Measurements from ENCODE around the gene RAI14.
A peak's percentile ranks its signal among the peaks of the same experiment; 100 is the strongest.

RAI14 gene

DNA sequence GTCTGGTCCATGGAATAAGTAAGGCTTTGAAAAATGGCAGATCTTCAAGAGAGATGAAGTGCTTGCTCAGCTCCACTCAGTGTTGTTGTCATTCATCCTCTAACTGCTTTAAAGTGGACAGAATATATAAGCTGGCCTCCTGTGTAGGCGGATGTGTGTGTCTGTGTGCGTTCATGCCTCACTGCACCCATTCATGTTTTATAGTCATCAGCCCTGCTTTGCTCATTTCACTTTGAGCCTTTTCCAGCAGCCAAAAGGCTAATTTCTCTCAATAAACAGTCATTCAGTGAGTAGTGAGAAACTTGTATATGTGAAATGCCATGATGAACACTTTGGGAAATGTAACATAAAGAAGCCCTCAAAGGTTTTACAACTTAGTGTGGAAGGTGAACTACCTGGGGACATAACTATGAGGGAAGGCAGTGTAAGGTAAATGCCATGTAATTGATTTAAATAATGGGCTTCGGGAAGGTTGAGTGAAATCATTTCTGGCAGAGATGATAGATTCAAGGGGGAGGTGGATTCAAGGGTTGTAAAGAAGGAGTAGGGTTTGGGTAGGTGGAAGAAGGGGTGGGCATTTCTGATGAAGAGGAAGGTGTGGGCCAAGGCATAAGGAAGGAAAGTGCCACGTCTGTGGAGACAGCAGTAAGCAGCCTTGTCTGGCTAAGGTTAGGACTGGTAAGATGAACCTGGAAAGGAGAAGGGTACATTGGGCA, 198.5 kb downstream of the RAI14 start:
- DNase-seq (ENCODE audit: low read depth), result no peak

DNA sequence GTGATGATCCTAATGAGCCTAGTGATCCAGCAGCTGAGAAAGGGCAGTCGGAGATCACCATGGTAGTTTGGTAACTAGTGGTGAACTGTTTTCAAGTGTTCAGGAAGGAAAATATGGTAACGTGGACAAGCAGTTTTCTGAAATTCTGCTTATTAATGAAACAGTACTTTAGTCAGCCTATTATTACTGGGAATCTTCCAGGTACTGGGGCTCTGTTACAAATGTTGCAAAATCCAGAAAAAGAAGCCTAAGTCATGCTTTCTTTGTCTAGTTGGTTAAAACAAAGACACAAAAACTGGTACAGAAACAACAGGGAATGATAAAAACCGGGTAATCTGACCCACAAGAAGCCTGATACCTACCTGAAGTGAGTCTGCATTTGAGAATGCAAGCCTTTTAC, 201.0 kb downstream of the RAI14 start:
- no peak for DNase-seq (ENCODE audit: low read depth)

DNA sequence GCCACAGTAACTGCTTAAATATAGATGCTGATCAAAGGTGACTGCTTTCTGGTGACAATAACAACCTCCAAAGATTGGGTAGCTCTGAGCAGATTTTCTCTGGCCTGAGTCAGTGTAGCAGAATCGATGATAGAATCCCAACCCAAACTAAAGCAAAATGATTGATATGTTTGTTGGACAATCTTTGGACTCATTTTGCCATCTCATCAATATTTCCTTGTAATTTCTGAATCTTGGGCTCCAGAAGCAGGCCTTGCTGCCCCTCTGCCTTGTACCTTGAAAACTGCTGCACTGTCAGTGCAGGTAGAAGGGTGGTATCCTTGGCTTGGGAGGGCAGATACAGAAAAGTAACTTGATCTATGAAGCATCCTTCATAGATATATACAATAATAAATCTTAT, 201.8 kb downstream of the RAI14 start:
- DNase-seq (ENCODE audit: low read depth), result no peak

GRCh38 chr5:34858790-34859189, 202.7 kb downstream of the RAI14 start:
- DNase-seq (ENCODE audit: low read depth), result peak; percentile 50

- no peak for DNase-seq (ENCODE audit: low read depth)
Observed at GRCh38 chr5:34859253-34859652, 203.1 kb downstream of the RAI14 start.

DNA sequence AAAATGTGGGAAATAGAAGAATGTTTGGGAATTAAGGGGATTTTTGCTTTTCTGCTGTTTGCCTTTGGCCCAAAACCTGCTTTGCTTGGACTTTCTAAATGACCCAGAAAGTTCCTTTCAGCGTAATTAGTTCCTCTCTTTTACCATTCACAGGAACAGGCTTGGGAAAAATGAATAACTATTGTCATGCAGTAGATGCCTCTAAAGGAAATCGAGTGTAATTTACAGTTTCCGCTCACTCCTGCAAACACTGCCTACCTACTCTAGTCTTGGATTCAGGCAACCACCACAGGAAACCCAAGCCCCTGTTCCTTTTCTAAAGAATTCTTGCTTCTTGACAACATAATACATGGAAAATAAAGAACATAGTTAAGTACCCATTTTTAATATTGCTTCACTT, 207.8 kb downstream of the RAI14 start:
- no peak for DNase-seq (ENCODE audit: low read depth)

DNA sequence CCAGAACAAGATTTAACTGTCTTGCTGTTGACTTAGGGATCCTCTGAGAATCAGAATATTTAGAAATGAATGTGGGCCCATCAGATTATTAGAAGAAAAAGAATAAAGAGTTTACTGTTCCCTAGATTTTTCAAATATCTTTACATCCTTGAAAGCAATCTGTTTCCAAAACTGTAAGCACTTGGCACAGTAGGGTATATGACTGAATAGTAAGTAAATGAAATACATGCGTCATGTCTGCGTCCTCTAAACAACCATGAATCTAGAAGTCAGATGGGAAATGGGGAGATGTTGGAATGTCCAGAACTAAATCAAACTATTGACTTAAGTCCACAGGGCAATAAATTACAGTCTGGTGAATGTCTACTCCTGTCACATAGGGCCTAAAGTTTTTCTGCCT, 209.0 kb downstream of the RAI14 start:
- no peak for DNase-seq (ENCODE audit: low read depth)

DNA sequence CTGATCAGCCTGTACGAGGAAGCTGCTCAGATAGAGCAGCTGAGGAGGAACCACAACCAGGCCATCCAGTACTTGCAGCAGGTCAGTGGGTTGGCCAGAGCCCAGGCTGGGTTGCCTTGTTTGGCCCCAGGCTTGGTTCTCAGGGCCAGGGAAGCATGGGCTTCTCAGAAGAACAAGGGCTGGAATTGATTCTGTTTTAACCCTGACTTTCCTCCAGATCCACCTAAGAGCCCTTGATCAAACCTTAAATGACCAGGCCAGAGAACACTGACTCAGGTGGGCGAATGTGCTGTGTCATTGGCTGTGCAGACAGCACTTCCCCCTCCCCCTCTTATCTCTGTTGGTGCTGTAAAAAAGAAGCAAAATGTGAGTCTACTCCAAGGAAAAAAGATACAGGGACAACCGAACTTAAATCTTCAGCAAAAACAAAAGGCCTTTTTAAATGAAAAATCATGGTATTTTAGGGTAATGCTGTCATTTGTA, 210.9 kb downstream of the RAI14 start:
- DNase-seq (ENCODE audit: low read depth), result no peak

- DNase-seq (ENCODE audit: low read depth), result no peak
Observed at GRCh38 chr5:34867660-34868059, 211.5 kb downstream of the RAI14 start.

- DNase-seq (ENCODE audit: low read depth), result no peak
Observed at GRCh38 chr5:34868791-34869190, 212.7 kb downstream of the RAI14 start.

DNA sequence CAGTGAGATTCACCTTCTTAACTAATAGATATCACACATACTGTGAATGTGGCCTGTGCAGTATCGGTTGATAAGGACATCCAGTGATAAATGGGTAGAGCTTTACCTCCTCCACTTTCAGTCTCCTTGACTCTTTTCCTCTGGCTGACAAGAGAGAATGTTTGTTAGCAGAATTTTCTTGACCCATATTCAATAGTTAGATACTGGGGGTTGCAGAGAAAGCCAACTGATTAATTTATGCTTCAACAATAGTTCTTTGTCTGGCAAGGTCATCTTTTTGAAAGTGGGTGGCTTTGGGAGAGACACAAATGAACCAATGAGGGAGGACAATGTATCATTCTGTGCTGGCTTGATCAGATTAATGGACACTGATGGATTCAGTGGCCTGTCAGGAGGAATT, 213.1 kb downstream of the RAI14 start:
- DNase-seq (ENCODE audit: low read depth), result no peak

DNA sequence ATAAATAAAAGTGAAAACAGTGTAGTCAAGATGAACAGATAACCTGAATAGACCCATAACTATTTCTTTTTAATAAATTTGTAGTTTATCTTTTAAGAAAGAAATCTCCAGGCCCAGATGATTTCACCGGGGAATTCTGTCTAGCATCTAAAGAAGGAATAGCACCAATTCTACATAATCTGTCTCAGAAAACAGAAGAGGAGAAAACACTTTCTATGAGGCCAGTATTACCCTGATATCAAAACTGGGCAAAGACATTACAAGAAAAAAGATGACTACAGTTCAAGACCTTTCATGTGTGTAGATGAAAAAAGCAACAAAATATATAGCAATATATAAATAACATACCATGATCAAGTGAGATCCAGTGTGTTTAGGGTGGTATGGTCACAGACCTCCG, 214.3 kb downstream of the RAI14 start:
- no peak for DNase-seq (ENCODE audit: low read depth)

- DNase-seq (ENCODE audit: low read depth), result no peak
Observed at GRCh38 chr5:34876275-34876674, 220.1 kb downstream of the RAI14 start.

- no peak for DNase-seq (ENCODE audit: low read depth)
Observed at GRCh38 chr5:34881246-34881645, 225.1 kb downstream of the RAI14 start.

Data from amniotic epithelial cell (primary cell).